Keratinocyte (primary cell): ENCODE data around the gene LTBR. TPM values are rescaled to one million over a fixed set of nuclear protein-coding genes. Genes with fewer than 3 reads are reported as not detected.

Source experiments
- DNase-seq: peaks from one replicate; pipeline ENCODE4 v3.0.0-alpha.2; 2011; ENCODE audit warnings: low read depth, missing footprints, low spot score
- FAIRE-seq: peaks from 2 replicates; lab custom pipeline; 2011; peaks lifted over from hg19 to GRCh38; lab: Jason Lieb, UNC
- H2AFZ ChIP-seq: 2 replicates; pipeline ENCODE4 v1.6.0; 2012; ENCODE audit warnings: low read length, control low read depth, inconsistent platforms; ENCODE audit not compliant: control insufficient read depth
- H3K27ac ChIP-seq: 2 replicates; pipeline ENCODE4 v1.5.1; 2011; ENCODE audit warnings: low read length; ENCODE audit not compliant: control insufficient read depth, insufficient read depth
- H3K27me3 ChIP-seq: 3 replicates; pipeline ENCODE4 v1.6.0; 2011; ENCODE audit warnings: low read length; ENCODE audit not compliant: control insufficient read depth, insufficient read depth; ENCODE audit errors: extremely low read depth
- H3K36me3 ChIP-seq, 2 experiments: 2 replicates in 1 of 2; 3 replicates in 1 of 2; pipeline ENCODE4 v1.5.1; 2011; ENCODE audit warnings: low read length in 2 of 2, mild to moderate bottlenecking in 1 of 2; ENCODE audit not compliant: control insufficient read depth in 2 of 2, insufficient read depth in 2 of 2; ENCODE audit errors: extremely low read depth in 1 of 2
- H3K4me1 ChIP-seq: 3 replicates; pipeline ENCODE4 v1.5.1; 2011; ENCODE audit warnings: low read length; ENCODE audit not compliant: control insufficient read depth, insufficient read depth; ENCODE audit errors: extremely low read depth
- H3K4me2 ChIP-seq: 3 replicates; pipeline ENCODE4 v1.6.0; 2011; ENCODE audit warnings: low read depth, low read length; ENCODE audit not compliant: control insufficient read depth, insufficient read depth; ENCODE audit errors: extremely low read depth
- H3K4me3 ChIP-seq, 3 experiments: fragments of 200-600 bp in 1 of 3; sonication (generic) in 1 of 3; 2 replicates in 2 of 3; 3 replicates in 1 of 3; pipeline ENCODE4 v1.5.1; 2011 to 2016; ENCODE audit warnings: low read length in 3 of 3, mild to moderate bottlenecking in 3 of 3, control low read depth in 2 of 3, inconsistent platforms in 1 of 3, low read depth in 1 of 3, mixed read lengths in 1 of 3, mixed run types in 1 of 3, moderate library complexity in 1 of 3; ENCODE audit not compliant: control insufficient read depth in 2 of 3, insufficient read depth in 2 of 3; ENCODE audit errors: extremely low read depth in 1 of 3
- H3K79me2 ChIP-seq: 2 replicates; pipeline ENCODE4 v1.6.0; 2012; ENCODE audit warnings: low read length; ENCODE audit not compliant: control insufficient read depth, insufficient read depth
- H3K9ac ChIP-seq: 3 replicates; pipeline ENCODE4 v1.6.0; 2011; ENCODE audit warnings: low read length; ENCODE audit not compliant: control insufficient read depth, insufficient read depth; ENCODE audit errors: extremely low read depth
- H3K9me1 ChIP-seq: 3 replicates; pipeline ENCODE4 v1.6.0; 2011; ENCODE audit warnings: low read length; ENCODE audit not compliant: control insufficient read depth, insufficient read depth; ENCODE audit errors: extremely low read depth
- H3K9me3 ChIP-seq: 2 replicates; pipeline ENCODE4 v1.5.1; 2012; ENCODE audit warnings: low read depth, low read length; ENCODE audit not compliant: control insufficient read depth
- H4K20me1 ChIP-seq: 3 replicates; pipeline ENCODE4 v1.6.0; 2011; ENCODE audit warnings: low read length; ENCODE audit not compliant: control insufficient read depth, insufficient read depth; ENCODE audit errors: extremely low read depth
- CTCF ChIP-seq, 3 experiments: IDR thresholded peaks in 1 of 3; conservative IDR thresholded peaks in 1 of 3; optimal IDR thresholded peaks in 1 of 3; 2 replicates in 2 of 3; 3 replicates in 1 of 3; pipeline versions ENCODE3 to v1.5.1; 2011; ENCODE audit warnings: low read length in 3 of 3, mild to moderate bottlenecking in 3 of 3, moderate library complexity in 2 of 3, control low read depth in 1 of 3, inconsistent platforms in 1 of 3; ENCODE audit not compliant: insufficient read depth in 2 of 3; ENCODE audit errors: extremely low read depth in 1 of 3
- EZH2 ChIP-seq: IDR thresholded peaks from one replicate; pipeline ENCODE4 v1.6.1; 2012; ENCODE audit warnings: inconsistent platforms, mild to moderate bottlenecking, low read length, moderate library complexity
- dilution Hi-C: fragments of 300-500 bp; cut with MboI; formaldehyde crosslinking; loops from one replicate; pipeline ENCODE4 v1.7.0; 2020; ENCODE audit warnings: low sequenced_read_pairs; ENCODE audit not compliant: extremely low pct_ligation_motif_present
- polyA plus RNA-seq, 5 experiments: library from polyadenylated mRNA; depleted of rRNA in 3 of 5; stranded (reverse) in 3 of 5; stranded (forward) in 1 of 5; unstranded in 1 of 5; fragments of >200 nt; gene quantifications; 1 replicate in 1 of 5; 2 replicates in 3 of 5; 3 replicates in 1 of 5; pipeline versions ENCODE4 v1.2.1 to v1.2.3, GENCODE V29; 2011 to 2012; ENCODE audit warnings: missing spikeins in 2 of 5, low read depth in 1 of 5, low replicate concordance in 1 of 5

The LTBR gene
- polyA plus RNA-seq, 1 donor (not counting 4 experiments of a cell fraction or from before 2014, with no cell fraction given), result 42.7 TPM

- Histone ChIP-seq H3K36me3 (peaks cover 0 to 2% of the 10 kb centered on the region in 2 experiments), H3K9me1 (peaks cover 4% of the 10 kb centered on the region), H2AFZ (no peak overlapping the region), H3K4me2 (no peak overlapping the region), H3K4me1 (no peaks in the 10 kb centered on the region), H3K4me3 (no peak overlapping the region), H3K27ac (no peak overlapping the region), H3K79me2 (no peaks in the 10 kb centered on the region), H4K20me1 (no peaks in the 10 kb centered on the region), H3K27me3 (no peaks in the 10 kb centered on the region), H3K9ac (no peak overlapping the region), H3K9me3 (no peaks in the 10 kb centered on the region)
- DNase-seq (no peak), FAIRE-seq (no peak)
- TF ChIP-seq CTCF (optimal IDR thresholded peaks at IDR 0.05 in 1 of 3, IDR thresholded peaks at IDR 0.05 in 1 of 3, conservative IDR thresholded peaks at IDR 0.05 in 1 of 3; ENCODE audit: extremely low read depth in 1 of 3, insufficient read depth in 2 of 3, low read length in 3 of 3), result no peak
- dilution Hi-C loops, result no loop called here
Observed at GRCh38 chr12:6354495-6355393, 29.2 kb upstream of the LTBR start.

GRCh38 chr12:6355491-6356373, 28.2 kb upstream of the LTBR start:
- Histone ChIP-seq H2AFZ (no peak overlapping the region), H3K4me2 (no peak overlapping the region), H3K27ac (no peak overlapping the region), H3K79me2 (no peaks in the 10 kb centered on the region), H3K9ac (no peak overlapping the region), H4K20me1 (no peaks in the 10 kb centered on the region), H3K27me3 (no peaks in the 10 kb centered on the region), H3K9me3 (no peaks in the 10 kb centered on the region), H3K4me1 (no peaks in the 10 kb centered on the region), H3K36me3 (peaks cover 0 to 2% of the 10 kb centered on the region in 2 experiments), H3K9me1 (peaks cover 4% of the 10 kb centered on the region), H3K4me3 (no peak overlapping the region)
- dilution Hi-C loops, result no loop called here
- DNase-seq (no peak), FAIRE-seq (no peak)
- TF ChIP-seq EZH2 (no peak), CTCF (optimal IDR thresholded peaks at IDR 0.05 in 1 of 3, IDR thresholded peaks at IDR 0.05 in 1 of 3, conservative IDR thresholded peaks at IDR 0.05 in 1 of 3; ENCODE audit: extremely low read depth in 1 of 3, insufficient read depth in 2 of 3, low read length in 3 of 3) (peak in 2 of 3 experiments; percentile 47 to 72)
